ENCODE data around the gene DPM3. TPM values are rescaled to one million over a fixed set of nuclear protein-coding genes. Genes with fewer than 3 reads are reported as not detected.

DPM3 gene
- total and polyA plus RNA-seq, 2 of the 13 experiments (the other 11 are each of a cell fraction or from before 2014, with no cell fraction given) = 23.2 to 53.4 TPM

- peak; percentile 63; the same call in 1 of the 2 replicates for TF ChIP-seq ZNF383 (CRISPR knock-in tag; IDR thresholded peaks at IDR 0.05; ENCODE audit: borderline replicate concordance)
- no peak for TF ChIP-seq ONECUT2 (CRISPR knock-in tag; IDR thresholded peaks at IDR 0.05)
- TF ChIP-seq STAT5B (CRISPR knock-in tag; IDR thresholded peaks at IDR 0.05) = no peak
- TF ChIP-seq MTF1 (CRISPR knock-in tag; IDR thresholded peaks at IDR 0.05) = 0 out of 2 replicates have a peak, but pooled peaks have one; percentile 48
- no peak for TF ChIP-seq RFX5 (IDR thresholded peaks at IDR 0.05; ENCODE audit: low read depth, low read length)
- TF ChIP-seq HDAC6 (IDR thresholded peaks at IDR 0.05; ENCODE audit: low read depth, low read length) = no peak
- TF ChIP-seq, protein P1, sequence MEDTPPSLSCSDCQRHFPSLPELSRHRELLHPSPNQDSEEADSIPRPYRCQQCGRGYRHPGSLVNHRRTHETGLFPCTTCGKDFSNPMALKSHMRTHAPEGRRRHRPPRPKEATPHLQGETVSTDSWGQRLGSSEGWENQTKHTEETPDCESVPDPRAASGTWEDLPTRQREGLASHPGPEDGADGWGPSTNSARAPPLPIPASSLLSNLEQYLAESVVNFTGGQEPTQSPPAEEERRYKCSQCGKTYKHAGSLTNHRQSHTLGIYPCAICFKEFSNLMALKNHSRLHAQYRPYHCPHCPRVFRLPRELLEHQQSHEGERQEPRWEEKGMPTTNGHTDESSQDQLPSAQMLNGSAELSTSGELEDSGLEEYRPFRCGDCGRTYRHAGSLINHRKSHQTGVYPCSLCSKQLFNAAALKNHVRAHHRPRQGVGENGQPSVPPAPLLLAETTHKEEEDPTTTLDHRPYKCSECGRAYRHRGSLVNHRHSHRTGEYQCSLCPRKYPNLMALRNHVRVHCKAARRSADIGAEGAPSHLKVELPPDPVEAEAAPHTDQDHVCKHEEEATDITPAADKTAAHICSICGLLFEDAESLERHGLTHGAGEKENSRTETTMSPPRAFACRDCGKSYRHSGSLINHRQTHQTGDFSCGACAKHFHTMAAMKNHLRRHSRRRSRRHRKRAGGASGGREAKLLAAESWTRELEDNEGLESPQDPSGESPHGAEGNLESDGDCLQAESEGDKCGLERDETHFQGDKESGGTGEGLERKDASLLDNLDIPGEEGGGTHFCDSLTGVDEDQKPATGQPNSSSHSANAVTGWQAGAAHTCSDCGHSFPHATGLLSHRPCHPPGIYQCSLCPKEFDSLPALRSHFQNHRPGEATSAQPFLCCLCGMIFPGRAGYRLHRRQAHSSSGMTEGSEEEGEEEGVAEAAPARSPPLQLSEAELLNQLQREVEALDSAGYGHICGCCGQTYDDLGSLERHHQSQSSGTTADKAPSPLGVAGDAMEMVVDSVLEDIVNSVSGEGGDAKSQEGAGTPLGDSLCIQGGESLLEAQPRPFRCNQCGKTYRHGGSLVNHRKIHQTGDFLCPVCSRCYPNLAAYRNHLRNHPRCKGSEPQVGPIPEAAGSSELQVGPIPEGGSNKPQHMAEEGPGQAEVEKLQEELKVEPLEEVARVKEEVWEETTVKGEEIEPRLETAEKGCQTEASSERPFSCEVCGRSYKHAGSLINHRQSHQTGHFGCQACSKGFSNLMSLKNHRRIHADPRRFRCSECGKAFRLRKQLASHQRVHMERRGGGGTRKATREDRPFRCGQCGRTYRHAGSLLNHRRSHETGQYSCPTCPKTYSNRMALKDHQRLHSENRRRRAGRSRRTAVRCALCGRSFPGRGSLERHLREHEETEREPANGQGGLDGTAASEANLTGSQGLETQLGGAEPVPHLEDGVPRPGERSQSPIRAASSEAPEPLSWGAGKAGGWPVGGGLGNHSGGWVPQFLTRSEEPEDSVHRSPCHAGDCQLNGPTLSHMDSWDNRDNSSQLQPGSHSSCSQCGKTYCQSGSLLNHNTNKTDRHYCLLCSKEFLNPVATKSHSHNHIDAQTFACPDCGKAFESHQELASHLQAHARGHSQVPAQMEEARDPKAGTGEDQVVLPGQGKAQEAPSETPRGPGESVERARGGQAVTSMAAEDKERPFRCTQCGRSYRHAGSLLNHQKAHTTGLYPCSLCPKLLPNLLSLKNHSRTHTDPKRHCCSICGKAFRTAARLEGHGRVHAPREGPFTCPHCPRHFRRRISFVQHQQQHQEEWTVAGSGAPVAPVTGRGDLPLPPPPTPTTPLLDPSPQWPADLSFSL (CRISPR knock-in tag; IDR thresholded peaks at IDR 0.05) = no peak
- TF ChIP-seq MXI1 (IDR thresholded peaks at IDR 0.05; ENCODE audit: borderline replicate concordance, low read depth, low read length) = peak; percentile 53; the same call in 1 of the 3 replicates
- TF ChIP-seq PLSCR1 (CRISPR knock-in tag; IDR thresholded peaks at IDR 0.05; ENCODE audit: borderline replicate concordance) = no peak
- peak; percentile 93 for TF ChIP-seq GABPB1 (CRISPR knock-in tag; IDR thresholded peaks at IDR 0.05)
- TF ChIP-seq DPF2 (CRISPR knock-in tag; IDR thresholded peaks at IDR 0.05; ENCODE audit: borderline replicate concordance, low read depth) = no peak
- TF ChIP-seq MLLT10 (CRISPR knock-in tag; IDR thresholded peaks at IDR 0.05) = no peak
- no peak for TF ChIP-seq RORA (CRISPR knock-in tag; IDR thresholded peaks at IDR 0.05)
- TF ChIP-seq ZNF720 (CRISPR knock-in tag; IDR thresholded peaks at IDR 0.05) = no peak
- no peak for TF ChIP-seq TBL1XR1 (IDR thresholded peaks at IDR 0.05; ENCODE audit: borderline replicate concordance, low read length, partially characterized antibody)
- TF ChIP-seq ZNF331 (CRISPR knock-in tag; IDR thresholded peaks at IDR 0.05) = peak; percentile 5; the same call in 1 of the 2 replicates
- no peak for TF ChIP-seq REXO4 (CRISPR knock-in tag; IDR thresholded peaks at IDR 0.05; ENCODE audit: borderline replicate concordance)
- TF ChIP-seq PBX3 (CRISPR knock-in tag; IDR thresholded peaks at IDR 0.05; ENCODE audit: borderline replicate concordance) = no peak
- peak; percentile 33; the same call in 1 of the 2 replicates for TF ChIP-seq MIER3 (CRISPR knock-in tag; IDR thresholded peaks at IDR 0.05; ENCODE audit: borderline replicate concordance)
Observed at GRCh38 chr1:155135415-155136028, 4.8 kb downstream of the DPM3 start, which contains the start of gene SLC50A1 (continued).
